Measurements from ENCODE around the gene LYPLAL1. TPM values are rescaled to one million over a fixed set of nuclear protein-coding genes. Genes with fewer than 3 reads are reported as not detected.

LYPLAL1 gene
- total RNA-seq, 1 donor, result 25.9 TPM

DNA sequence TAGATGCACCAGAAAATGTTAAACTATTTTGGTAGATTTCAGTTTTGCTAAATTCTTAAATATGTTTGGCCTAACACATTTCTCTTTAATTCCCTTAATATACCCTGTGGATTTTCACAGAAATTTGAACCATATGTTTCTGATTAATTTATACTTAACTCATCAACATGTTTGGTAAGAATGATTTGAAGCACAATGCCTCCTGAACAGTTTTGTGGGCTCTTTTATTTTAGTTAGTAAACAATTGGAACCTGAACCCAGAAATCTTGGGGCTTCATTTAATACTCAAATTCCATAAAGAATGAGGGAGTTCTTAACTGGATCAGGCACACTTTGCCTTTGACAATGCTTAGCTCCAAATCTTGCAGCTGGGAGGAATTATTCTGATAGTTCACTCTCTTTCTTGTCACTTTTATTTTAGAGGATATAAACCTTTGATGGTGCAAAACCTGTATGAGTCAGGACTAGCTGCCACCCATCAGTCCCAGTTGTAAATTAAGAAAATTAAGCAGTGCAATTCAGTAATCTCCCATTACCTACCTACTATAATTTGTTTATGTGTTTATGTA lies 24.6 kb upstream of the LYPLAL1 start:
- TF ChIP-seq CTCF (IDR thresholded peaks at IDR 0.05; ENCODE audit: insufficient read depth, low read depth, low read length), result no peak
- DNase-seq (ENCODE audit: low read depth), result no peak

GRCh38 chr1:219149953-219150352 lies 23.7 kb upstream of the LYPLAL1 start:
- H3K4me3 ChIP-seq (ENCODE audit: low read depth, low read length), result no peak overlapping the region
- DNase-seq (ENCODE audit: low read depth), result no peak
- TF ChIP-seq CTCF (IDR thresholded peaks at IDR 0.05; ENCODE audit: insufficient read depth, low read depth, low read length), result no peak

More for the DNA sequence above, 24.6 kb upstream of the LYPLAL1 start:
- no peak overlapping the region for H3K4me3 ChIP-seq (ENCODE audit: low read depth, low read length)

GRCh38 chr1:219150913-219151312 lies 22.8 kb upstream of the LYPLAL1 start:
- DNase-seq (ENCODE audit: low read depth), result no peak
- no peak overlapping the region for H3K4me3 ChIP-seq (ENCODE audit: low read depth, low read length)
- no peak for TF ChIP-seq CTCF (IDR thresholded peaks at IDR 0.05; ENCODE audit: insufficient read depth, low read depth, low read length)

DNA sequence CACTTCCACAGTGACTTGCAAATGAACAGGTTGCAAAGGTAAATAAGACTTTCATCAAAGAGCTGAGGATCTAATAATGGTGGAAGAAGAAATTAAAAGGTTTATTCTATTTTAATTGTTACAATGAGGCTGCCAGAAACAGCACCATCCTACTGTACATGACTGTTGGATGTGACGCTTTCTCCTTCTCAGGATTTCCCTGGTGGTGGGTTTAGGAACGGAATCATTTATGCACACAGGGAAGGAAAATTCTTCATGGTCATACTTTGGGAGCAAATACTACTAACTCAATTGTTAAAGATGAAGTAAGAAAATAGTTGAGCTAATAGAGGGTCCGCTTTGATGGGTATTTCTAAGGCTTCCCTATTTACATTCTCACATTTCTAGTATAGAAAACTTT lies 22.2 kb upstream of the LYPLAL1 start:
- TF ChIP-seq CTCF (IDR thresholded peaks at IDR 0.05; ENCODE audit: insufficient read depth, low read depth, low read length), result no peak
- no peak for DNase-seq (ENCODE audit: low read depth)
- no peak overlapping the region for H3K4me3 ChIP-seq (ENCODE audit: low read depth, low read length)

GRCh38 chr1:219152751-219153150 lies 20.9 kb upstream of the LYPLAL1 start:
- no peak for DNase-seq (ENCODE audit: low read depth)
- no peak for TF ChIP-seq CTCF (IDR thresholded peaks at IDR 0.05; ENCODE audit: insufficient read depth, low read depth, low read length)
- H3K4me3 ChIP-seq (ENCODE audit: low read depth, low read length), result no peak overlapping the region

DNA sequence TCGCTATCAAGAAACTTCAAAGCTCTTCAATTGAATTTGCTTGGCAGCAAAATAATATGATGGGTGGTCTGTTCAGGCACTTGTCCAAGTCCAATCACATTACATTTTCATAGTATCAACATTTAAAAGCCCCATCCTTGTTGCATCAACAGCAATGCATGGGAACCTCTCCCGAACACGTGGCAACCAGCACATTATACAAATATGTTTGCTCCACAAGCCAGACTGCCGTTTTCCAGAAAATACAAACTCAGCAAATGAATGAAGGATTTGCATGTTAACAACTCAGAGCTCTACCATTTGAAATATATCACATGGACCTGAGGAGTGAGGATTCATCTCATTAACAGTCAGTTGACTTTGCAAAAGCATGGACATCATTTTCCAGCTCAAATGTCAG lies 20.0 kb upstream of the LYPLAL1 start:
- no peak for DNase-seq (ENCODE audit: low read depth)
- no peak for TF ChIP-seq CTCF (IDR thresholded peaks at IDR 0.05; ENCODE audit: insufficient read depth, low read depth, low read length)
- no peak overlapping the region for H3K4me3 ChIP-seq (ENCODE audit: low read depth, low read length)

GRCh38 chr1:219155135-219155534 lies 18.5 kb upstream of the LYPLAL1 start:
- no peak for TF ChIP-seq CTCF (IDR thresholded peaks at IDR 0.05; ENCODE audit: insufficient read depth, low read depth, low read length)
- peak; percentile 16 for DNase-seq (ENCODE audit: low read depth)

More at GRCh38 chr1:219155135-219155534, 18.5 kb upstream of the LYPLAL1 start:
- H3K4me3 ChIP-seq (ENCODE audit: low read depth, low read length), result no peak overlapping the region

All from fibroblast of villous mesenchyme (primary cell).